HepG2 (cell line): ENCODE results near the gene FABP1. TPM values are rescaled to one million over a fixed set of nuclear protein-coding genes. Genes with fewer than 3 reads are reported as not detected.

ENCODE experiments used
- ATAC-seq: fragments of 200-7000 bp; cut with Tn5 transposase; 3 replicates; pipeline ENCODE4 v1.9.1; 2020; ENCODE audit warnings: mild to moderate bottlenecking, moderate library complexity
- BruUV-seq: library from RNA; stranded (reverse); fragments of 400-500 nt; replicated peaks from 2 replicates; lab custom pipeline; 2021; lab: Mats Ljungman, UMichigan
- CTCF ChIA-PET: fragments of 300-600 bp; formaldehyde crosslinking; extraction: SDS; loops from one replicate; lab custom pipeline; 2021; ENCODE audit warnings: low total read pairs, inconsistent platforms, low intra/inter-chr PET ratio; lab: Yijun Ruan, JAX
- POLR2A ChIA-PET: fragments of 350-600 bp; sonication (Branson Sonifier 250); formaldehyde crosslinking; loops from one replicate; lab custom pipeline; 2020; ENCODE audit warnings: antibody characterized with exemption, inconsistent platforms; lab: Yijun Ruan, JAX
- DNase-seq: peaks from one replicate; pipeline ENCODE4 v3.0.0-alpha.2; 2015; ENCODE audit warnings: low spot score
- FAIRE-seq: peaks from 3 replicates; lab custom pipeline; 2011; peaks lifted over from hg19 to GRCh38; lab: Jason Lieb, UNC
- H2AFZ ChIP-seq: one replicate; pipeline ENCODE4 v1.6.1; 2011; ENCODE audit warnings: low read length, inconsistent platforms
- H3K27ac ChIP-seq: fragments of 300-600 bp; 3 replicates; pipeline ENCODE4 v1.8.0; 2011; ENCODE audit warnings: mixed run types, mild to moderate bottlenecking, mixed read lengths, low read length, inconsistent platforms; ENCODE audit not compliant: insufficient read depth; ENCODE audit errors: extremely low read length
- H3K27me3 ChIP-seq, 2 experiments: fragments of 200-600 bp in 1 of 2; 2 replicates in 1 of 2; 3 replicates in 1 of 2; pipeline versions ENCODE4 v1.6.0 to v1.8.0; 2011; ENCODE audit warnings: low read length in 2 of 2, mild to moderate bottlenecking in 2 of 2, moderate library complexity in 2 of 2, inconsistent platforms in 1 of 2; ENCODE audit not compliant: insufficient read depth in 2 of 2, control insufficient read depth in 1 of 2
- H3K36me3 ChIP-seq, 2 experiments: fragments of 200-600 bp in 1 of 2; replicated peaks in 1 of 2; 2 replicates in 1 of 2; 3 replicates in 1 of 2; pipeline versions ENCODE4 v1.5.1 to v1.8.0; 2011; ENCODE audit warnings: low read length in 2 of 2, inconsistent platforms in 1 of 2; ENCODE audit not compliant: insufficient read depth in 2 of 2, control insufficient read depth in 1 of 2
- H3K4me1 ChIP-seq: 2 replicates; pipeline ENCODE4 v1.5.1; 2012; ENCODE audit warnings: low read length, inconsistent platforms; ENCODE audit not compliant: insufficient read depth
- H3K4me2 ChIP-seq: 2 replicates; pipeline ENCODE4 v1.6.0; 2011; ENCODE audit warnings: low read depth, low read length, inconsistent platforms
- H3K4me3 ChIP-seq, 3 experiments: fragments of 200-600 bp in 1 of 3; sonication (generic), shearing (Covaris generic) in 1 of 3; replicated peaks in 1 of 3; 2 replicates each; pipeline ENCODE4 v1.5.1; 2011 to 2016; ENCODE audit warnings: low read length in 3 of 3, inconsistent platforms in 2 of 3, low read depth in 2 of 3, mild to moderate bottlenecking in 2 of 3, control low read depth in 1 of 3, mixed read lengths in 1 of 3; ENCODE audit not compliant: insufficient read depth in 1 of 3
- H3K79me2 ChIP-seq: one replicate; pipeline ENCODE4 v1.6.1; 2011; ENCODE audit warnings: low read length, inconsistent platforms; ENCODE audit not compliant: insufficient read depth
- H3K9ac ChIP-seq: 2 replicates; pipeline ENCODE4 v1.6.0; 2011; ENCODE audit warnings: mild to moderate bottlenecking, low read depth, low read length, inconsistent platforms; ENCODE audit not compliant: insufficient read depth
- H3K9me3 ChIP-seq: 2 replicates; pipeline ENCODE4 v1.5.1; 2012; ENCODE audit warnings: mild to moderate bottlenecking, low read length
- H4K20me1 ChIP-seq: 2 replicates; pipeline ENCODE4 v1.6.0; 2011; ENCODE audit warnings: inconsistent platforms, mild to moderate bottlenecking, low read length, moderate library complexity; ENCODE audit not compliant: insufficient read depth
- HNF1B ChIP-seq: sonication (generic); formaldehyde crosslinking; IDR thresholded peaks from 2 replicates; pipeline ENCODE4 v1.5.1; 2020; ENCODE audit warnings: mild to moderate bottlenecking, moderate library complexity, missing genetic modification reagents
- SMAD9 ChIP-seq: sonication (generic); formaldehyde crosslinking; IDR thresholded peaks from 2 replicates; pipeline ENCODE4 v1.5.1; 2020; ENCODE audit warnings: mild to moderate bottlenecking, missing genetic modification reagents
- STAG1 ChIP-seq: sonication (generic); formaldehyde crosslinking; IDR thresholded peaks from 2 replicates; pipeline ENCODE4 v1.4.0; 2020; ENCODE audit warnings: missing genetic modification reagents
- ZNF629 ChIP-seq: sonication (generic); formaldehyde crosslinking; conservative IDR thresholded peaks from 2 replicates; pipeline ENCODE4 v1.5.0; 2020; ENCODE audit warnings: missing genetic modification reagents
- WGBS: methylation state at CpG from one replicate; pipeline ENCODE4 v1.1.6; 2017; ENCODE audit warnings: low lambda C conversion rate; 5-methylcytosine and 5-hydroxymethylcytosine counted together
- in situ Hi-C: cut with HindIII; loops from 2 replicates; pipeline ENCODE4 v1.10.0; 2017; ENCODE audit warnings: low pct_unique_long_range_greater_than_20kb; ENCODE audit not compliant: extremely low pct_ligation_motif_present
- intact Hi-C: fragments of 100-400 bp; cut with micrococcal nuclease; formaldehyde crosslinking; loops from one replicate; pipeline ENCODE4 v1.10.0; 2022; ENCODE audit not compliant: unreplicated experiment
- polyA plus RNA-seq, 8 experiments: library from polyadenylated mRNA; depleted of rRNA in 3 of 8; stranded (reverse) in 7 of 8; unstranded in 1 of 8; fragments of >200 nt; fragmentation: Illumina TruSeq in 4 of 8; extraction: Trizol in 4 of 8; gene quantifications; 2 replicates each; pipeline versions ENCODE4 v1.2.1 to v1.2.3, GENCODE V29; 2011 to 2016; ENCODE audit warnings: low read depth in 4 of 8, missing spikeins in 1 of 8, mixed read lengths in 1 of 8; ENCODE audit not compliant: insufficient read depth in 1 of 8
- total RNA-seq, 5 experiments: library from RNA; depleted of rRNA; stranded (reverse); fragments of >200 nt; fragmentation: Illumina TruSeq; extraction: Trizol; gene quantifications; 2 replicates each; pipeline ENCODE4 v1.2.3, GENCODE V29; 2016; ENCODE audit warnings: low read depth in 1 of 5

FABP1 gene
- total and polyA plus RNA-seq, 2 of the 13 experiments (the other 11 are each of a cell fraction or from before 2014, with no cell fraction given) = 644 to 1,608 TPM

DNA sequence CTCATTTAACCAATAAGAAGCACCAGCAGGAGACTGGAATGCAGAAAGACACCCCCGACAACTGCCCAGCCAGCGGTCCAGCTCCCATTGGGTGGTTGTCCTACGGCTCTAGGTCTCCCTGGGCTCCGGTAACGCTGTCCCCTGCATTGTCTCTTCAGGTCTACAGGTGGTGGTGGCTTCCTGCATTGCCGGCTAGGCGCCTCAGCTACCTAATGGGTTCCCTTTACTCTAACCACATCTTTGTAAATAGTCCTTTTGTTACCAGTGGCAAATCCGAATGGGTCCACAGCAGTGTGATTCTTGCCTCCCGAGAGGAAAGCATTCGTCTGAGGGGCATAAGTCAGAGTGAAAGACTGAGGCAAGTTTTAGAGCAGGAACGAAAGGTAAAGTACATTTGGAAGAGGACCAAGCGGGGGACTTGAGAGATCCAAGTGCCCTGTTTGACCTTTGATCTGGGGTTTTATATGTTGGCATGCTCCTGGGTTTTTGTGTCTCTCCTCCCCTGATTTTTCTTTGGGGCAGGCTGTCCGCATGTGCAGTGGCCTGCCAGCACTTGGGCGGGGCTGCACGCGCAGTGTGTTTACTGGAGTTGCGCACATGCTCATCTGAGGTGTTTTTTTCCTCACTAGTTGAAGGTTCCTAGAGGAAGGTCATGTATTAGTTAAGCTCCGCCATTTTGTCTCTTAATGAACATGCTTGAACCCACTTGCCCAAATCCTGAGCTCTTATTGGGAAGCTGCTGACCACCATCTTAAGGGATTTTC is 11.0 kb downstream of the FABP1 start:
- no TSS peak for BruUV-seq
- in situ Hi-C loops (no loop called here), intact Hi-C loops (no loop called here)
- Histone ChIP-seq H3K9ac (no peak overlapping the region), H3K4me3 (no peak overlapping the region), H3K9me3 (no peaks in the 10 kb centered on the region), H3K27ac (no peak overlapping the region), H3K27me3 (peaks cover 0 to 8% of the 10 kb centered on the region in 2 experiments; a peak in 2 of 5 replicates), H3K4me2 (no peak overlapping the region), H3K79me2 (no peaks in the 10 kb centered on the region), H3K36me3 (no peaks in the 10 kb centered on the region), H2AFZ (no peak overlapping the region), H4K20me1 (no peaks in the 10 kb centered on the region), H3K4me1 (peaks cover 29% of the 10 kb centered on the region)
- WGBS = 66% methylated on average over 18 of the region's 18 CpGs
- CTCF ChIA-PET = no interaction called here
- ATAC-seq (peak; percentile 48), FAIRE-seq (no peak), DNase-seq (no peak)
- TF ChIP-seq SMAD9 (CRISPR knock-in tag) (no peak), ZNF629 (CRISPR knock-in tag) (0 out of 2 replicates have a peak, but pooled peaks have one; percentile 11), STAG1 (0 out of 2 replicates have a peak, but pooled peaks have one; percentile 6), HNF1B (0 out of 2 replicates have a peak, but pooled peaks have one; percentile 31)
- POLR2A ChIA-PET = interaction anchor here (0.8 to 2.2 kb wide), 6 partner anchors 9 to 101 kb away, joined by 3 to 12 read pairs (median 4); partner anchors contain the start of gene FABP1
